HepG2 (cell line): ENCODE measurements around the gene SNRNP35. TPM values are rescaled to one million over a fixed set of nuclear protein-coding genes. Genes with fewer than 3 reads are reported as not detected.
A peak's percentile ranks its signal among the peaks of the same experiment; 100 is the strongest.

Experiments
- AGO2 ChIP-seq: fragments of 200-400 bp; formaldehyde crosslinking; optimal IDR thresholded peaks from 2 replicates; pipeline ENCODE3; 2017; ENCODE audit warnings: mild to moderate bottlenecking, low read depth, low read length, moderate library complexity
- BORCS8-MEF2B ChIP-seq: sonication (generic); formaldehyde crosslinking; IDR thresholded peaks from 2 replicates; pipeline ENCODE4 v1.8.0; 2022; ENCODE audit warnings: mild to moderate bottlenecking, missing genetic modification reagents
- ELF1 ChIP-seq: sonication (generic); formaldehyde crosslinking; IDR thresholded peaks from 2 replicates; pipeline ENCODE4 v1.4.0; 2020; ENCODE audit warnings: missing genetic modification reagents
- HDAC6 ChIP-seq: fragments of 200-600 bp; sonication (generic); IDR thresholded peaks from 2 replicates; pipeline ENCODE4 v1.7.0; 2017; ENCODE audit warnings: mild to moderate bottlenecking, antibody characterized with exemption, low read length, low read depth
- HMG20B ChIP-seq: conservative IDR thresholded peaks from 2 replicates; pipeline ENCODE4 v1.6.1; 2016; ENCODE audit warnings: missing genetic modification reagents, missing compliant biosample characterization
- ISX ChIP-seq: sonication (generic); formaldehyde crosslinking; conservative IDR thresholded peaks from 2 replicates; pipeline ENCODE4 v1.5.0; 2020; ENCODE audit warnings: missing genetic modification reagents
- NR3C1 ChIP-seq: sonication (generic); formaldehyde crosslinking; IDR thresholded peaks from 2 replicates; pipeline ENCODE4 v1.4.0; 2020; ENCODE audit warnings: missing genetic modification reagents
- TP53 ChIP-seq: sonication (generic); formaldehyde crosslinking; conservative IDR thresholded peaks from 2 replicates; pipeline ENCODE4 v1.4.0; 2020; ENCODE audit warnings: missing genetic modification reagents
- ZFP36 ChIP-seq: fragments of 150-350 bp; IDR thresholded peaks from 2 replicates; pipeline ENCODE4 v1.6.1; 2018; ENCODE audit warnings: borderline replicate concordance, low read length, low read depth; ENCODE audit not compliant: partially characterized antibody
- ZNF407 ChIP-seq: sonication (generic); formaldehyde crosslinking; IDR thresholded peaks from one replicate; pipeline ENCODE4 v1.5.1; 2020; ENCODE audit warnings: mild to moderate bottlenecking, missing genetic modification reagents; ENCODE audit errors: not compliant biosample characterization
- ZNF644 ChIP-seq: IDR thresholded peaks from 2 replicates; pipeline ENCODE4 v1.6.1; 2016; ENCODE audit warnings: low read depth
- ZNF687 ChIP-seq: sonication (generic); formaldehyde crosslinking; IDR thresholded peaks from 2 replicates; pipeline ENCODE4 v1.5.1; 2020; ENCODE audit warnings: mild to moderate bottlenecking, missing genetic modification reagents, moderate library complexity
- ZNF749 ChIP-seq: sonication (generic); formaldehyde crosslinking; IDR thresholded peaks from 2 replicates; pipeline ENCODE4 v1.8.0; 2022; ENCODE audit warnings: mild to moderate bottlenecking, missing genetic modification reagents, moderate library complexity, borderline replicate concordance
- polyA plus RNA-seq, 8 experiments: library from polyadenylated mRNA; depleted of rRNA in 3 of 8; stranded (reverse) in 7 of 8; unstranded in 1 of 8; fragments of >200 nt; fragmentation: Illumina TruSeq in 4 of 8; extraction: Trizol in 4 of 8; gene quantifications; 2 replicates each; pipeline versions ENCODE4 v1.2.1 to v1.2.3, GENCODE V29; 2011 to 2016; ENCODE audit warnings: low read depth in 4 of 8, missing spikeins in 1 of 8, mixed read lengths in 1 of 8; ENCODE audit not compliant: insufficient read depth in 1 of 8
- total RNA-seq, 5 experiments: library from RNA; depleted of rRNA; stranded (reverse); fragments of >200 nt; fragmentation: Illumina TruSeq; extraction: Trizol; gene quantifications; 2 replicates each; pipeline ENCODE4 v1.2.3, GENCODE V29; 2016; ENCODE audit warnings: low read depth in 1 of 5
- TF ChIP-seq, protein P1 (sequence below): sonication (generic); formaldehyde crosslinking; IDR thresholded peaks from 2 replicates; pipeline ENCODE4 v1.5.0; 2020; ENCODE audit warnings: mild to moderate bottlenecking, missing genetic modification reagents

The SNRNP35 gene
- total and polyA plus RNA-seq, 2 of the 13 experiments (the other 11 are each of a cell fraction or from before 2014, with no cell fraction given): 11.3 to 22.6 TPM

GRCh38 chr12:123512838-123513665, 55.1 kb downstream of the SNRNP35 start (continued):
- peak; percentile 25; the same call in 1 of the 2 replicates for TF ChIP-seq ZNF687 (CRISPR knock-in tag)
- peak; percentile 51 for TF ChIP-seq AGO2
- TF ChIP-seq ISX (CRISPR knock-in tag): no peak
- TF ChIP-seq ELF1 (CRISPR knock-in tag): no peak
- TF ChIP-seq BORCS8-MEF2B: no peak
- TF ChIP-seq HDAC6: no peak
- TF ChIP-seq ZNF644 (CRISPR knock-in tag): no peak
- TF ChIP-seq, protein P1, sequence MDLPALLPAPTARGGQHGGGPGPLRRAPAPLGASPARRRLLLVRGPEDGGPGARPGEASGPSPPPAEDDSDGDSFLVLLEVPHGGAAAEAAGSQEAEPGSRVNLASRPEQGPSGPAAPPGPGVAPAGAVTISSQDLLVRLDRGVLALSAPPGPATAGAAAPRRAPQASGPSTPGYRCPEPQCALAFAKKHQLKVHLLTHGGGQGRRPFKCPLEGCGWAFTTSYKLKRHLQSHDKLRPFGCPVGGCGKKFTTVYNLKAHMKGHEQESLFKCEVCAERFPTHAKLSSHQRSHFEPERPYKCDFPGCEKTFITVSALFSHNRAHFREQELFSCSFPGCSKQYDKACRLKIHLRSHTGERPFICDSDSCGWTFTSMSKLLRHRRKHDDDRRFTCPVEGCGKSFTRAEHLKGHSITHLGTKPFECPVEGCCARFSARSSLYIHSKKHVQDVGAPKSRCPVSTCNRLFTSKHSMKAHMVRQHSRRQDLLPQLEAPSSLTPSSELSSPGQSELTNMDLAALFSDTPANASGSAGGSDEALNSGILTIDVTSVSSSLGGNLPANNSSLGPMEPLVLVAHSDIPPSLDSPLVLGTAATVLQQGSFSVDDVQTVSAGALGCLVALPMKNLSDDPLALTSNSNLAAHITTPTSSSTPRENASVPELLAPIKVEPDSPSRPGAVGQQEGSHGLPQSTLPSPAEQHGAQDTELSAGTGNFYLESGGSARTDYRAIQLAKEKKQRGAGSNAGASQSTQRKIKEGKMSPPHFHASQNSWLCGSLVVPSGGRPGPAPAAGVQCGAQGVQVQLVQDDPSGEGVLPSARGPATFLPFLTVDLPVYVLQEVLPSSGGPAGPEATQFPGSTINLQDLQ (CRISPR knock-in tag): no peak
- TF ChIP-seq ZFP36: no peak
- TF ChIP-seq ZNF407 (CRISPR knock-in tag): no peak
- no peak for TF ChIP-seq HMG20B (CRISPR knock-in tag)
- no peak for TF ChIP-seq TP53
- no peak for TF ChIP-seq ZNF749 (CRISPR knock-in tag)
- no peak for TF ChIP-seq NR3C1 (CRISPR knock-in tag)
